Right atrium auricular region (tissue), 2 donors: ENCODE data around the gene STAT1. TPM values are rescaled to one million over a fixed set of nuclear protein-coding genes. Genes with fewer than 3 reads are reported as not detected.
A peak's percentile ranks its signal among the peaks of the same experiment; 100 is the strongest.

Source experiments
- DNase-seq: peaks from one replicate; pipeline ENCODE4 v3.0.0-alpha.2; 2019; ENCODE audit warnings: low spot score
- H3K27ac ChIP-seq, 2 donors: fragments of 200-600 bp; sonication (generic); 1 replicate in 1 of 2; 2 replicates in 1 of 2; pipeline ENCODE4 v1.5.1; 2016 to 2019
- H3K27me3 ChIP-seq, 2 donors: fragments of 200-600 bp; sonication (generic); one replicate each; pipeline versions ENCODE4 v1.5.1 to v1.6.0; 2017 to 2019
- H3K36me3 ChIP-seq: fragments of 200-600 bp; sonication (generic); one replicate; pipeline ENCODE4 v1.5.1; 2016
- H3K4me1 ChIP-seq, 2 donors: fragments of 200-600 bp; sonication (generic); one replicate each; pipeline versions ENCODE4 v1.5.1 to v1.6.0; 2017 to 2019
- H3K4me3 ChIP-seq, 2 donors: fragments of 200-600 bp; sonication (generic); 1 replicate in 1 of 2; 2 replicates in 1 of 2; pipeline ENCODE4 v1.5.1; 2017 to 2019; ENCODE audit warnings: mild to moderate bottlenecking in 1 of 2, moderate library complexity in 1 of 2
- H3K9me3 ChIP-seq, 2 donors: fragments of 200-600 bp; sonication (generic); one replicate each; pipeline ENCODE4 v1.5.1; 2019
- CTCF ChIP-seq, 2 donors: fragments of 200-600 bp; sonication (generic); IDR thresholded peaks; one replicate each; pipeline ENCODE4 v1.5.1; 2019; ENCODE audit warnings: antibody characterized with exemption in 2 of 2
- total RNA-seq, 2 donors: library from RNA; depleted of rRNA; stranded (reverse); fragments of >200 nt; gene quantifications; one replicate each; pipeline ENCODE4 v1.1.0, GENCODE V29; 2016

Gene STAT1
- total RNA-seq, 2 donors from 2014 or later, result 34.8 to 36.6 TPM

GRCh38 chr2:191020742-191021381 lies 6.9 kb upstream of the STAT1 start:
- H3K4me1 ChIP-seq, result peaks cover 0 to 17% of the 10 kb centered on the region in 2 donors
- TF ChIP-seq CTCF (IDR thresholded peaks at IDR 0.05), result no peak
- no peaks in the 10 kb centered on the region for H3K27me3 ChIP-seq
- peak overlapping the region; percentile 86 to 90 for H3K27ac ChIP-seq
- DNase-seq, result peak; percentile 79
- H3K36me3 ChIP-seq, result no peaks in the 10 kb centered on the region
- no peaks in the 10 kb centered on the region for H3K9me3 ChIP-seq
- H3K4me3 ChIP-seq, result peak overlapping the region; percentile 70 to 76

DNA sequence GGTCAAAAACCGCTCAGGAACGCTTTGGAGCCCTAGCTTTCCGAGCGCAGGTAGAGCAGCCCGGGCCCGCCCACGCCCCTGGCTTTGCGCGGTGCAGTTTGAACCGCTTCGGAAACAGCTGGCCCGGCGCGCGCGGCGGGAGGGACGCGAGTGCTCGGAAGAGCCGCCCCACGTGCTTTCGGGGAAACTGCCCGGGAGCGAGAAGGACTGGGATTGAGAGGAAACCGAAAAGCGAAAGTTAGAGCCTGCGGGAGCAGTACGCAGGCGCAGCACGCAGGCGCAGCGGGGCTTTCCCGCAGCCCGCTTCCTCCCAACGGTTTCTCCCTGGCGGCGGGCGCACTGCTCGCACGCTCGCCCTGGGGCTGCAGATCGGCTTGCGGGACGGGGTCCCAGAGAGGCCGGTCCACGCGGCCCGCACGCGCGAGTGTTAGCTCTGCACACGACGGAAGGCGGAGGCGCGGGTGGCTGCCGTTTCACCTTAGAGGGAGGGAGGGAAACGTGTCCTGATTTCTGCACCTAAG lies 6.3 kb upstream of the STAT1 start:
- peak overlapping the region; percentile 86 to 90 for H3K27ac ChIP-seq
- H3K4me1 ChIP-seq, result peaks cover 0 to 17% of the 10 kb centered on the region in 2 donors
- H3K4me3 ChIP-seq, result peak overlapping the region; percentile 70 to 76
- no peaks in the 10 kb centered on the region for H3K9me3 ChIP-seq
- no peaks in the 10 kb centered on the region for H3K27me3 ChIP-seq
- peak in 1 of 2 donors; percentile 38 for TF ChIP-seq CTCF (IDR thresholded peaks at IDR 0.05)
- DNase-seq, result peak; percentile 94
- H3K36me3 ChIP-seq, result no peaks in the 10 kb centered on the region

DNA sequence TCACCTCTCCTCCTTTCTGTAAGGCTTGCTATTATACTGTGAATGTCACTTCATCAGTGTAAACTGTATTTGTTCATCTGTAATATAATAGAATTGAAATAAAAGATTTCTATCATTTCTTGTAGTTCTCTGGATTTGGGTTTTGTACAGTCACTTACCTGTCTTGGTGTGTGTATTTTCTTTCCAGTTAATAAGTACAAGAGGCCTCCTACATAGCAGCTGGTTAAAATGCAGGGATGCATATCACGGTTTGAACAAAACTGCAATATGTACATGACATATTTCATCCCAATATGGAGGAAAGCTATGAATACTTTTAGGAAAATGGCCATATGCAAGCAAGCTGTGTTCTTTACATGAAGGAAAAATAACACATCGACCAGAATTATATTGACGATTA lies 5.4 kb upstream of the STAT1 start:
- Histone ChIP-seq H3K4me3 (no peak overlapping the region), H3K9me3 (no peaks in the 10 kb centered on the region), H3K27ac (no peak overlapping the region), H3K4me1 (peaks cover 0 to 23% of the 10 kb centered on the region in 2 donors), H3K27me3 (no peaks in the 10 kb centered on the region), H3K36me3 (no peaks in the 10 kb centered on the region)
- no peak for TF ChIP-seq CTCF (IDR thresholded peaks at IDR 0.05)
- no peak for DNase-seq

DNA sequence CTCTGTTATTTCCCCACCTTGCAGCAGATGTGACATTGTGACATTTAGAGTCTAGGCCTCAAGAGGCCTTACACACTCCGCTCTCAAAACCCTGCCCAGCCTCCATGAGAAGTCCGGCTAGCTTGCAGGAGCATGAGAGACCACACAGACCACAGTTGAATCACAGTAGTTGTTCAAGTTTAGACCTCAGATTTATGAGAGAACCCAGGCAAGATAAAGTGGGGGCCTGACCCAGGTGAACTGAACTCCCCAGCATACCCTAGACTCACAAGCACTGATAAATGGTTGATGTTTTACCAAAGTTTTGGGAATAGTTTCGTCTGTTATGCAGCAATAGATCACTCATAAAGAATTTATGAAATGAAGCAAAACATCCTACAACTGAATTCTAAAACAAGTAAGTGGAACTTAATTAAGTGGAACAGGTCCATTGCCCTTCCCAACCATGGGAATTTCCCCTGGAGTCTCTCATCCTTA lies 4.7 kb upstream of the STAT1 start:
- DNase-seq, result no peak
- H3K4me3 ChIP-seq, result no peak overlapping the region
- no peak for TF ChIP-seq CTCF (IDR thresholded peaks at IDR 0.05)
- H3K4me1 ChIP-seq, result peaks cover 0 to 23% of the 10 kb centered on the region in 2 donors
- H3K27me3 ChIP-seq, result no peaks in the 10 kb centered on the region
- H3K9me3 ChIP-seq, result no peaks in the 10 kb centered on the region
- H3K36me3 ChIP-seq, result no peaks in the 10 kb centered on the region
- H3K27ac ChIP-seq, result no peak overlapping the region

- no peak for TF ChIP-seq CTCF (IDR thresholded peaks at IDR 0.05)
- H3K27me3 ChIP-seq, result no peaks in the 10 kb centered on the region
- no peak overlapping the region for H3K4me3 ChIP-seq
- DNase-seq, result no peak
- no peaks in the 10 kb centered on the region for H3K9me3 ChIP-seq
- H3K27ac ChIP-seq, result no peak overlapping the region
- H3K36me3 ChIP-seq, result no peaks in the 10 kb centered on the region
- peaks cover 0 to 25% of the 10 kb centered on the region in 2 donors for H3K4me1 ChIP-seq
These were observed 4.1 kb upstream of the STAT1 start for GRCh38 chr2:191018048-191018447.
